HG02973 (cell line): ENCODE measurements around the gene TECPR1.

Source experiments
- ATAC-seq: cut with Tn5 transposase; IDR thresholded peaks from one replicate; pipeline ENCODE4 v1.9.1; 2021; ENCODE audit warnings: moderate library complexity; ENCODE audit not compliant: unreplicated experiment

TECPR1 gene

GRCh38 chr7:98170966-98171365, 81.1 kb downstream of the TECPR1 start:
- ATAC-seq, result no peak

GRCh38 chr7:98168904-98169621, 83.0 kb downstream of the TECPR1 start:
- no peak for ATAC-seq

- ATAC-seq, result peak; percentile 64
These were observed 83.7 kb downstream of the TECPR1 start for GRCh38 chr7:98168181-98168903.

GRCh38 chr7:98167653-98168052, 84.4 kb downstream of the TECPR1 start:
- no peak for ATAC-seq

GRCh38 chr7:98166668-98166970, 85.4 kb downstream of the TECPR1 start:
- no peak for ATAC-seq

- no peak for ATAC-seq
These were observed 86.0 kb downstream of the TECPR1 start for GRCh38 chr7:98165827-98166667.
